Measurements from ENCODE around the gene ZBTB46. TPM values are rescaled to one million over a fixed set of nuclear protein-coding genes. Genes with fewer than 3 reads are reported as not detected.

The ZBTB46 gene
- total and polyA plus RNA-seq, 7 donors: 0.23 to 5.3 (median 3.6) TPM

DNA sequence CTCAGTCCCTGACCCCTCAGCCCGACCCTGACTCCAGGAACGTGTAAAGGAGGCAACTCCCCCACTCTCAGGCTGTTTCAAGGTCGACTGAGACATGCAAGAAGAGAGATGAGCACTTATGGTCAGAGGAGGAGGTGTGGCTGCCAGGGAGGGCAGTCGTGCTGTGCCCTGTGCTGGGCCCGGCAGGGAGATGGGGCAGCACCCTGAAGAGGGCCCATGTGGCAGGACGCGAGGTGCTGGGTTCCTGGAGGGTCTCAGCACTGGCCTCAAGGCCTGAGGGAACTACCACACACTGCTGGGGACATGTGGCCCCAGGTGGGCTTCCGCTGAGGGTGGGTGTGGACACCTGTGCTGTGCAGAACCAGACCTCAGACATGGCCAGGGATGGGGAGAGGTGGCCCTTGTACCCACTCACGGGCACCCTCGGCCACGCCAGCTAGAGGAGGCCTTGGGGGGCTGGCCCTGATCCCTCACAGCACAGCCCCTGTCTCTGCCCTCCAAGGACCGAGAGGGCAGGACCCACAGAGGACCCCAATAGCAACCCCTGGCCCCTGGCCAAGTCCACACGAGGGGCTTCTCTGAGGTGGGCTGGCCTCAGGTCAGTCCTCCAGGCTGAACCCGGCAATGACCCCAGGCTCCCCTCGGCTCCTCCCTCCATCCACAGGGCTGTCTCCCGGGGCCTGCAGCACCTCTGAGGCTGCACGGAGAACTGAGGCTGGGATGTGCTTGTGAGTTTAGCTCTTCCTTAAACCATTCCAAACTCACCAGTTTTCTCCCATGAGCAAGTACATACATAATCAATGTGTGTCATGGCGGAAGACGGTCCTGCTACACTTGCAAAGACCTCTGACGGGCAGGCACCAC lies 82.8 kb downstream of the ZBTB46 start:
- H3K9me3 ChIP-seq: no peaks in the 10 kb centered on the region
- H3K4me3 ChIP-seq: no peak overlapping the region
- TF ChIP-seq POLR2AphosphoS5 (IDR thresholded peaks at IDR 0.05) (no peak), EP300 (IDR thresholded peaks at IDR 0.05) (no peak), POLR2A (IDR thresholded peaks at IDR 0.05) (no peak)
- no peak for DNase-seq
- intact Hi-C loops (cut with DNase I): no loop called here
- H3K27me3 ChIP-seq: no peaks in the 10 kb centered on the region
- no peak overlapping the region for H3K27ac ChIP-seq
- H3K4me1 ChIP-seq: no peaks in the 10 kb centered on the region
- peaks cover 0 to 6% (median 3%) of the 10 kb centered on the region in 4 donors for H3K36me3 ChIP-seq
- WGBS, 2 donors: 75 to 84% methylated on average over 20 of the region's 20 CpGs

DNA sequence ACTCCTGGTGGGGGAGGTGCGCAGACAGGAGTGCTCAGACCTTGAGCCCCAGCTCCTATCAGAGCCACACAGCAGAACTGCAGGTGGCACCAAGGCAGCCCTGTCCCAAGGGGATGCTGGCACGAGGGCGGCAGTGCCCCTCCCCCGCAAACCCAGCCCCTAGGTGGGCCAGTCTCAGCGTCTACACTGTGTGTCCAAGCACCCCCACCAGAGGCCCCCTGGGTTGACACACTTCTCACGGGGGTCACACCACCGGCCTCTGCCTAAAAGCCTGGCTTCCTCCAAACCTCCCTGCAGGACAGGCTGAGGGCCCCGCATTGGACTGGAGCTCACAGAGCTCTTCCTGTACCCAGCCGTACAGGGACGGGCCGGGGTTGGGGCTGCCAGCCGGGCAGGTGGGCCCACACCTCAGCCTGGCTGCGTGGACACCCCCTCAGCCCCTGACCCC lies 83.4 kb downstream of the ZBTB46 start:
- Histone ChIP-seq H3K9me3 (no peaks in the 10 kb centered on the region), H3K36me3 (peaks cover 6 to 12% (median 9%) of the 10 kb centered on the region in 4 donors), H3K27me3 (no peaks in the 10 kb centered on the region), H3K4me3 (no peak overlapping the region), H3K27ac (no peak overlapping the region), H3K4me1 (no peaks in the 10 kb centered on the region)
- intact Hi-C loops (cut with DNase I): no loop called here
- TF ChIP-seq EP300 (IDR thresholded peaks at IDR 0.05): no peak
- no peak for TF ChIP-seq POLR2AphosphoS5 (IDR thresholded peaks at IDR 0.05)
- no peak for TF ChIP-seq POLR2A (IDR thresholded peaks at IDR 0.05)
- TF ChIP-seq, protein P1, sequence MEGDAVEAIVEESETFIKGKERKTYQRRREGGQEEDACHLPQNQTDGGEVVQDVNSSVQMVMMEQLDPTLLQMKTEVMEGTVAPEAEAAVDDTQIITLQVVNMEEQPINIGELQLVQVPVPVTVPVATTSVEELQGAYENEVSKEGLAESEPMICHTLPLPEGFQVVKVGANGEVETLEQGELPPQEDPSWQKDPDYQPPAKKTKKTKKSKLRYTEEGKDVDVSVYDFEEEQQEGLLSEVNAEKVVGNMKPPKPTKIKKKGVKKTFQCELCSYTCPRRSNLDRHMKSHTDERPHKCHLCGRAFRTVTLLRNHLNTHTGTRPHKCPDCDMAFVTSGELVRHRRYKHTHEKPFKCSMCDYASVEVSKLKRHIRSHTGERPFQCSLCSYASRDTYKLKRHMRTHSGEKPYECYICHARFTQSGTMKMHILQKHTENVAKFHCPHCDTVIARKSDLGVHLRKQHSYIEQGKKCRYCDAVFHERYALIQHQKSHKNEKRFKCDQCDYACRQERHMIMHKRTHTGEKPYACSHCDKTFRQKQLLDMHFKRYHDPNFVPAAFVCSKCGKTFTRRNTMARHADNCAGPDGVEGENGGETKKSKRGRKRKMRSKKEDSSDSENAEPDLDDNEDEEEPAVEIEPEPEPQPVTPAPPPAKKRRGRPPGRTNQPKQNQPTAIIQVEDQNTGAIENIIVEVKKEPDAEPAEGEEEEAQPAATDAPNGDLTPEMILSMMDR (IDR thresholded peaks at IDR 0.05): no peak
- 70 to 76% methylated on average over 13 of the region's 13 CpGs for WGBS, 2 donors
- no peak for DNase-seq

DNA sequence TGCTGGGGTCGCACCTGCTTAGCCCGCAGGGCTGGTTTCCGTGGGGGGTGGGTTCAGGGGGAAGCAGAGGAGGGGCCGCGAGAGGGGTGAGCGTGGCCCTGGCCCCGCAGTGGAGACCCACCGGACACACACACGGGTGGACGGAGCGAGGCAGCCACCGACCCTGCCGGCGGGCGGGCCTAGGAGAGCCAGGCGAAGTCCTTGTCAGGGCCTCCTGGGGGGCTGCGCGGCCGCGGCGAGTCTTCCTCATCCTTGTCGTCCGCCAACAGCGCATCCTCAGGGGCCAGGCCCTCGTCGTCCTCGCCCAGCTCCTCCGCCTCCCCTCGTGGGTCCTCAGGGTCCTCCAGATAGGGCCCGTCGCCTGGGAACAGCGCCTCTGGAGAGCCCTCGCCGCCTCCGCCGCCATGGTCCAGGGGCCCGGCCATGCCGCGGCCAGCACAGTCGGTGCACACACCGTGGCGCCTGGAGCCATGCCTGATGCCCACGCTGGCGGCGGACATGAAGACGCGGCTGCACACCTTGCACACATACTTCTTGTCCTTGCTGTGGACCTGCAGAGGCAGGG lies 84.2 kb downstream of the ZBTB46 start:
- H3K9me3 ChIP-seq: no peaks in the 10 kb centered on the region
- no peak for DNase-seq
- no peak overlapping the region for H3K27ac ChIP-seq
- peaks cover 11 to 19% (median 15%) of the 10 kb centered on the region in 4 donors for H3K36me3 ChIP-seq
- WGBS, 2 donors: 94 to 95% methylated on average over 47 of the region's 47 CpGs
- no peak overlapping the region for H3K4me3 ChIP-seq
- peaks cover 0 to 7% (median 5%) of the 10 kb centered on the region in 4 donors for H3K4me1 ChIP-seq
- H3K27me3 ChIP-seq: no peaks in the 10 kb centered on the region
- intact Hi-C loops (cut with DNase I): no loop called here
- no peak for TF ChIP-seq EP300 (IDR thresholded peaks at IDR 0.05)
- no peak for TF ChIP-seq POLR2AphosphoS5 (IDR thresholded peaks at IDR 0.05)
- no peak for TF ChIP-seq POLR2A (IDR thresholded peaks at IDR 0.05)
- TF ChIP-seq, protein P1 (IDR thresholded peaks at IDR 0.05): no peak

DNA sequence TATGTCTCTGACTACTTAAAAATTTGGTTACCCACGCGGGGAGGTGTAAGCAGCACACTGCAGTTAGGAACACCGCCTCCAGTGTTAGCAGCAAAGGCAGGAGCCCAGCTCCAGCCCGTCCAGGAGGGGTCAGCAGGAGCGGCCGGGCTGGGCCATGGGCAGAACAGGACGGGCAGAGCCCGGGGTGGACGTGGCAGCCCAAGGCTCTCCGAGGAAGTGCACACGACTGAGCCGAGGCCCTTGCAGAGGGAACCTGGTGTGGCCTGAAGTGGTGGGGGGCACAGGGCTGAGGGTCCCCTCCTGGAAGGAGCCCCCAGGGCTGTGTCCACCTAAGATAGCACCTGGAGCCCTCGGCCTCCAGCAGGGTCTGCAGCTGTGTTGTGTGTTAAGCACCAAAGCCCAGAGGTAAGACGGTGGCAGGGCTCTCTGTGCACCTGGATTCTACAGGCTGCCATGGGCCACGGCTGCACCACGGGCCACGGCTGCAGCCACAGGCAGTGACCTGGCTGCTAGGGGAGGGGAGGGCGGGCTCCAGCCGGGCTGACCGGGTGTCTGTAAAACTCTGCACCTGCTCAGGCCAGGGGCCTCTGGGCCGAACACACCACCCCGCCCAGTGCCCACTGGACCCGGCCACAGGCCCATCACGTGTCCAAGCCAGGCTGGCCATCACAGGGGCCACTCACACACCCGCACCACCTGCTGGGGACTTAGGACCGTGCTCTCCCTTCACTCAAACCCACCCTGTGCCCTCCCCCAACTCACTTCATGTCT lies 84.9 kb downstream of the ZBTB46 start:
- Histone ChIP-seq H3K36me3 (peaks cover 11 to 20% (median 15%) of the 10 kb centered on the region in 4 donors), H3K9me3 (no peaks in the 10 kb centered on the region), H3K4me1 (peaks cover 0 to 14% (median 11%) of the 10 kb centered on the region in 4 donors), H3K27me3 (no peaks in the 10 kb centered on the region), H3K27ac (no peak overlapping the region), H3K4me3 (no peak overlapping the region)
- DNase-seq: no peak
- intact Hi-C loops (cut with DNase I): no loop called here
- WGBS, 2 donors: 78 to 88% methylated on average over 26 of the region's 26 CpGs
- no peak for TF ChIP-seq EP300 (IDR thresholded peaks at IDR 0.05)
- no peak for TF ChIP-seq POLR2A (IDR thresholded peaks at IDR 0.05)

DNA sequence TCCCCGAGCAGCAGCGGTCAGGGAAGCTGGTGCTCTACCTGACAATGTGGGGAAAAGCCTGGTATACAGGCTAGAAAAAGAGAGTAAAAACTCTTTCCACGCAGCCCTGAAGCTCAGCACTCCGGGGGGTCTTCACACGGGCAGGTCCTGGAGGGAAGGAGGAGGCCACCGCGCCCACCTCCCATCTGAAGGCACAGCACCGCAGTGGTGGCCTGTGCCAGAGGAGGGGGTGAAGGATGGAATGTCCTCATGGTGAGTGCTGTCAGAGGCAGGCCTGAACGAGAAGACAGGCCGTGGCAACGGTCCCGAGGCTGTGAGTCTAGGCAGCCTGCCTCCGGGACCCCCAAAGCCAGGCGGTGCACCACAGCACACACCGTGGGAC lies 85.6 kb downstream of the ZBTB46 start:
- WGBS, 2 donors: 84 to 86% methylated on average over 15 of the region's 15 CpGs
- intact Hi-C loops (cut with DNase I): no loop called here
- Histone ChIP-seq H3K4me3 (no peak overlapping the region), H3K27ac (no peak overlapping the region), H3K27me3 (no peaks in the 10 kb centered on the region), H3K9me3 (no peaks in the 10 kb centered on the region), H3K36me3 (peaks cover 11 to 20% (median 15%) of the 10 kb centered on the region in 4 donors), H3K4me1 (peaks cover 0 to 17% (median 17%) of the 10 kb centered on the region in 4 donors)
- TF ChIP-seq, protein P1 (IDR thresholded peaks at IDR 0.05): no peak
- TF ChIP-seq POLR2A (IDR thresholded peaks at IDR 0.05): no peak
- TF ChIP-seq POLR2AphosphoS5 (IDR thresholded peaks at IDR 0.05): no peak
- DNase-seq: no peak

Measured in sigmoid colon (tissue), 7 donors.